Caco-2 (cell line): ENCODE results near the gene GRAMD1A. TPM values are rescaled to one million over a fixed set of nuclear protein-coding genes. Genes with fewer than 3 reads are reported as not detected.
A peak's percentile ranks its signal among the peaks of the same experiment; 100 is the strongest.
"Not testable (repeated sequence)": the region's sequence is repeated elsewhere in the genome, so short reads cannot be mapped to it uniquely, and the experiment has no call there.

Experiments
- BruUV-seq: library from RNA; stranded (reverse); fragments of 400-500 nt; replicated peaks from 2 replicates; lab custom pipeline; 2021; lab: Mats Ljungman, UMichigan
- CTCF ChIA-PET: fragments of 300-600 bp; sonication (Branson Sonifier 250); formaldehyde crosslinking; loops from one replicate; lab custom pipeline; 2022; ENCODE audit warnings: antibody characterized with exemption; lab: Charles Lee
- POLR2A ChIA-PET: fragments of 300-600 bp; sonication (Branson Sonifier 250); formaldehyde crosslinking; loops from one replicate; lab custom pipeline; 2022; ENCODE audit warnings: antibody characterized with exemption; lab: Charles Lee
- DNase-seq, 2 experiments: peaks; one replicate each; pipeline versions ENCODE4 v3.0.0 to v3.0.0-alpha.2; 2020 to 2022
- H3K27me3 ChIP-seq: replicated peaks from 2 replicates; pipeline ENCODE4 v1.6.0; 2011; ENCODE audit warnings: low read length; ENCODE audit not compliant: control insufficient read depth, insufficient read depth
- H3K36me3 ChIP-seq: 2 replicates; pipeline ENCODE4 v1.5.1; 2011; ENCODE audit warnings: low read length; ENCODE audit not compliant: control insufficient read depth, insufficient read depth
- H3K4me1 ChIP-seq: fragments of 250-450 bp; sonication (Bioruptor Pico); 2 replicates; pipeline ENCODE4 v1.5.1; 2020; ENCODE audit warnings: mild to moderate bottlenecking
- H3K4me3 ChIP-seq: 2 replicates; pipeline ENCODE4 v1.5.1; 2011; ENCODE audit warnings: low read depth, mild to moderate bottlenecking, control low read depth, low read length
- H3K9me3 ChIP-seq: fragments of 250-450 bp; sonication (Bioruptor Pico); 2 replicates; pipeline ENCODE4 v1.5.1; 2020; ENCODE audit warnings: mild to moderate bottlenecking, moderate library complexity
- H3K27ac Mint-ChIP-seq: one replicate; pipeline ENCODE4 v1.8.0; 2022; ENCODE audit warnings: mixed read lengths; ENCODE audit not compliant: unreplicated experiment
- H3K27me3 Mint-ChIP-seq: one replicate; pipeline ENCODE4 v1.8.0; 2022; ENCODE audit warnings: mixed read lengths; ENCODE audit not compliant: insufficient read depth, unreplicated experiment
- H3K36me3 Mint-ChIP-seq: one replicate; pipeline ENCODE4 v1.8.0; 2022; ENCODE audit warnings: mild to moderate bottlenecking, mixed read lengths; ENCODE audit not compliant: insufficient read depth, unreplicated experiment
- H3K4me1 Mint-ChIP-seq: one replicate; pipeline ENCODE4 v1.8.0; 2022; ENCODE audit warnings: low read depth, mixed read lengths; ENCODE audit not compliant: unreplicated experiment
- H3K4me3 Mint-ChIP-seq: one replicate; pipeline ENCODE4 v1.8.0; 2022; ENCODE audit warnings: mild to moderate bottlenecking, moderate library complexity, mixed read lengths; ENCODE audit not compliant: unreplicated experiment
- H3K9me3 Mint-ChIP-seq: one replicate; pipeline ENCODE4 v1.8.0; 2022; ENCODE audit warnings: mixed read lengths; ENCODE audit not compliant: unreplicated experiment
- CTCF ChIP-seq, 2 experiments: fragments of 200-600 bp in 1 of 2; IDR thresholded peaks; 1 replicate in 1 of 2; 2 replicates in 1 of 2; pipeline versions ENCODE4 v1.5.1 to v1.8.0; 2011 to 2022; ENCODE audit warnings: antibody characterized with exemption in 1 of 2, control low read depth in 1 of 2, inconsistent platforms in 1 of 2, low read depth in 1 of 2, low read length in 1 of 2, mild to moderate bottlenecking in 1 of 2, moderate library complexity in 1 of 2; ENCODE audit not compliant: insufficient read depth in 1 of 2, severe bottlenecking in 1 of 2, unreplicated experiment in 1 of 2
- intact Hi-C: fragments of 100-400 bp; cut with micrococcal nuclease; formaldehyde crosslinking; loops from one replicate; pipeline ENCODE4 v1.10.0; 2022; ENCODE audit not compliant: unreplicated experiment
- total RNA-seq: library from RNA; stranded (reverse); gene quantifications from 2 replicates; pipeline ENCODE4 v1.2.3, GENCODE V29; 2022

Gene GRAMD1A
- total RNA-seq, 1 experiment from 2014 or later = 110 TPM

GRCh38 chr19:35006342-35006998 lies 6.3 kb downstream of the GRAMD1A start:
- peaks cover 52% of the 10 kb centered on the region for H3K4me1 Mint-ChIP-seq
- ChIA-PET POLR2A (interaction anchor here (0.6 to 1.4 kb wide), 7 partner anchors 11 to 813 kb away, joined by 3 to 14 read pairs (median 4); partner anchors contain the start of genes HPN, SCN1B and ZNF30), CTCF (interaction anchor here (0.5 to 1.4 kb wide), 9 partner anchors 8 to 1035 kb away, joined by 3 to 9 read pairs (median 3); partner anchors contain the start of gene ZNF30)
- peak; percentile 94 to 96 for DNase-seq
- no TSS peak for BruUV-seq
- H3K4me3 ChIP-seq = no peak overlapping the region
- peaks cover 55% of the 10 kb centered on the region for H3K4me1 ChIP-seq
- no peaks in the 10 kb centered on the region for H3K9me3 ChIP-seq
- intact Hi-C loops = loop anchor here (1.0 to 2.0 kb wide), 4 partner anchors 22 to 168 kb away; partner anchors contain the start of gene HPN
- peak overlapping the region; percentile 98 for H3K27ac Mint-ChIP-seq
- no peaks in the 10 kb centered on the region for H3K27me3 ChIP-seq
- H3K36me3 Mint-ChIP-seq = peaks cover 75% of the 10 kb centered on the region
- no peaks in the 10 kb centered on the region for H3K27me3 Mint-ChIP-seq
- peak overlapping the region; percentile 70 for H3K4me3 Mint-ChIP-seq
- H3K36me3 ChIP-seq = peaks cover 7% of the 10 kb centered on the region
- no peaks in the 10 kb centered on the region for H3K9me3 Mint-ChIP-seq
- TF ChIP-seq CTCF (IDR thresholded peaks at IDR 0.05; ENCODE audit: insufficient read depth in 1 of 2, low read depth in 1 of 2, low read length in 1 of 2, severe bottlenecking in 1 of 2, unreplicated experiment in 1 of 2) = no peak

DNA sequence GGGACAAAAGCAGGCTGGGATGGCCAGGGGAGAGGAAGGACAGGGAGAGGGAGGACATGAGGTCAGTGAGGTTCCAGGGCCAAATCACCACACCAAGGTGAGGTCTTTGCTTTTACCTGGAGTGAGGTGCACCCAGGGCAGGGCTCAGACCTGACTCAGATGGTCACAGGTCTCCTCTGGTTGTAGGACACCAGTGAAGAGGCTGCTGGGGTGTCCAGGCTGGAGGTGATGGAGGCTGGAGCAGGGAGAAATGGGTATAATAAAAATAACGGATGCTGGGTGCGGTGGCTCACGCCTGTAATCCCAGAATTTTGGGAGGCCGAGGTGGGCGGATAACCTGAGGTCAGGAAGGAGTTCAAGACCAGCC lies 6.9 kb downstream of the GRAMD1A start:
- Histone ChIP-seq H3K4me3 (no peak overlapping the region), H3K9me3 (no peaks in the 10 kb centered on the region), H3K36me3 (peaks cover 9% of the 10 kb centered on the region), H3K27me3 (no peaks in the 10 kb centered on the region), H3K4me1 (peaks cover 51% of the 10 kb centered on the region)
- H3K27me3 Mint-ChIP-seq = no peaks in the 10 kb centered on the region
- H3K9me3 Mint-ChIP-seq = no peaks in the 10 kb centered on the region
- intact Hi-C loops = loop anchor here (1.0 to 2.0 kb wide), 4 partner anchors 22 to 168 kb away; partner anchors contain the start of gene HPN
- H3K4me3 Mint-ChIP-seq = peak overlapping the region; percentile 70
- peak overlapping the region; percentile 98 for H3K27ac Mint-ChIP-seq
- H3K4me1 Mint-ChIP-seq = peaks cover 51% of the 10 kb centered on the region
- no peak for DNase-seq
- BruUV-seq = no TSS peak
- ChIA-PET CTCF (interaction anchor here (0.9 to 1.4 kb wide), 3 partner anchors 7 to 80 kb away, joined by 3 to 6 read pairs (median 5); partner anchors contain the start of gene ZNF30), POLR2A (interaction anchor here (0.7 to 1.4 kb wide), 5 partner anchors 12 to 80 kb away, joined by 4 to 14 read pairs (median 7); partner anchors contain the start of genes HPN and ZNF30)
- peaks cover 79% of the 10 kb centered on the region for H3K36me3 Mint-ChIP-seq
- TF ChIP-seq CTCF (IDR thresholded peaks at IDR 0.05; ENCODE audit: insufficient read depth in 1 of 2, low read depth in 1 of 2, low read length in 1 of 2, severe bottlenecking in 1 of 2, unreplicated experiment in 1 of 2) = no peak

DNA sequence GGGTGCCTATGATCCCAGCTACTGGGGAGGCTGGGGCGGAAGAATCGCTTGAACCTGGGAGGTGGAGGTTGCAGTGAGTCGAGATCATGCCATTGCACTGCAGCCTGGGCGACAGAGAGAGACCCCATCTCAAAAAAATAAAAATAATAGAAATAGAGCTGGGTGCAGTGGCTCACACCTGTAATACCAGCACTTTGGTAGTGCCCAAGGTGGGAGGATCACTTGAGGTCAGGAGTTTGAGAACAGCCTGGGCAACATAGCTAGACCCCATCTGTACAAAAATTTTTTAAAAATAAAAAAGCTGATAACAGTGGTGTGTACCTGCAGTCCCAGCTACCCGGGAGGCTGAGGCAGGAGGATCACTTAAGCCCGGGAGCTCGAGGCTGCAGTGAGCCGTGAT lies 7.3 kb downstream of the GRAMD1A start:
- H3K9me3 ChIP-seq, H3K4me3 Mint-ChIP-seq, H3K4me3 ChIP-seq, BruUV-seq, H3K27me3 Mint-ChIP-seq, CTCF ChIA-PET, H3K36me3 ChIP-seq, DNase-seq, H3K9me3 Mint-ChIP-seq, H3K27me3 ChIP-seq: not testable (repeated sequence)
- Mint-ChIP-seq H3K4me1 (peaks cover 47% of the 10 kb centered on the region), H3K27ac (peak overlapping the region; percentile 98), H3K36me3 (peaks cover 84% of the 10 kb centered on the region)
- POLR2A ChIA-PET = interaction anchor here (0.6 to 1.3 kb wide), 2 partner anchors 8 to 12 kb away, joined by 3 to 14 read pairs; no protein-coding TSS in a partner anchor
- peaks cover 47% of the 10 kb centered on the region for H3K4me1 ChIP-seq
- intact Hi-C loops = loop anchor here (2.0 kb wide), 2 partner anchors 21 to 169 kb away; no protein-coding TSS in a partner anchor
